ENCODE measurements around the gene ASPSCR1.

- no peak for TF ChIP-seq CTCF (IDR thresholded peaks at IDR 0.05)
- TF ChIP-seq POLR2A (IDR thresholded peaks at IDR 0.05), result no peak
Measured at GRCh38 chr17:81957691-81958432, 19.6 kb upstream of the ASPSCR1 start.

Measured in esophagus squamous epithelium (tissue), 4 donors.